22Rv1 (cell line): ENCODE measurements around the gene PACRGL.
"Not testable (repeated sequence)": the region's sequence is repeated elsewhere in the genome, so short reads cannot be mapped to it uniquely, and the experiment has no call there.

Experiments used
- H3K27ac ChIP-seq: fragments of 450-650 bp; 2 replicates; pipeline ENCODE4 v1.5.1; 2017
- ZFX ChIP-seq: fragments of 450-650 bp; IDR thresholded peaks from 2 replicates; pipeline ENCODE4 v1.6.1; 2017; ENCODE audit warnings: antibody characterized with exemption, borderline replicate concordance
- TF ChIP-seq, protein P1 (sequence below): fragments of 450-650 bp; IDR thresholded peaks from 2 replicates; pipeline ENCODE4 v1.5.1; 2017; ENCODE audit warnings: mild to moderate bottlenecking

Gene PACRGL

DNA sequence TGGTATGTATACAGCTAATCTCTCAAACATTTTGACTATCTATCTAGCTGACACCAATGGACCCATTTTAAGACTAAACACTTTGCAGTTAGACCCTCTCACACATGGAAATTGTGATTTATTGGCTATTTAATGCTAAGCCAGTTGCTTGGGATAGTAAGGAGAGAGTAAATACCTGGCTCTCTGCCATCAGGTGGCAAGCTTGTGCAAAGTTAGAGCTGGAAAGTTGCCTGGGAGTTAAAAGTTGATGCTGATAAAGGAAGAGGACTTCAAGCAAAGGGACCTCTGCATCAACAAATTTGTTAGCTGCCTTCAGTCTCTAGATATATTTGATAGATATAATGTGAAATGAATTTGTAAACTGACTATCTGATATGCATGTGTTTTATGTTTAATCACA lies 61.1 kb downstream of the PACRGL start:
- TF ChIP-seq, protein P1, sequence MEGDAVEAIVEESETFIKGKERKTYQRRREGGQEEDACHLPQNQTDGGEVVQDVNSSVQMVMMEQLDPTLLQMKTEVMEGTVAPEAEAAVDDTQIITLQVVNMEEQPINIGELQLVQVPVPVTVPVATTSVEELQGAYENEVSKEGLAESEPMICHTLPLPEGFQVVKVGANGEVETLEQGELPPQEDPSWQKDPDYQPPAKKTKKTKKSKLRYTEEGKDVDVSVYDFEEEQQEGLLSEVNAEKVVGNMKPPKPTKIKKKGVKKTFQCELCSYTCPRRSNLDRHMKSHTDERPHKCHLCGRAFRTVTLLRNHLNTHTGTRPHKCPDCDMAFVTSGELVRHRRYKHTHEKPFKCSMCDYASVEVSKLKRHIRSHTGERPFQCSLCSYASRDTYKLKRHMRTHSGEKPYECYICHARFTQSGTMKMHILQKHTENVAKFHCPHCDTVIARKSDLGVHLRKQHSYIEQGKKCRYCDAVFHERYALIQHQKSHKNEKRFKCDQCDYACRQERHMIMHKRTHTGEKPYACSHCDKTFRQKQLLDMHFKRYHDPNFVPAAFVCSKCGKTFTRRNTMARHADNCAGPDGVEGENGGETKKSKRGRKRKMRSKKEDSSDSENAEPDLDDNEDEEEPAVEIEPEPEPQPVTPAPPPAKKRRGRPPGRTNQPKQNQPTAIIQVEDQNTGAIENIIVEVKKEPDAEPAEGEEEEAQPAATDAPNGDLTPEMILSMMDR, result no peak
- TF ChIP-seq ZFX, result no peak
- no peak overlapping the region for H3K27ac ChIP-seq

DNA sequence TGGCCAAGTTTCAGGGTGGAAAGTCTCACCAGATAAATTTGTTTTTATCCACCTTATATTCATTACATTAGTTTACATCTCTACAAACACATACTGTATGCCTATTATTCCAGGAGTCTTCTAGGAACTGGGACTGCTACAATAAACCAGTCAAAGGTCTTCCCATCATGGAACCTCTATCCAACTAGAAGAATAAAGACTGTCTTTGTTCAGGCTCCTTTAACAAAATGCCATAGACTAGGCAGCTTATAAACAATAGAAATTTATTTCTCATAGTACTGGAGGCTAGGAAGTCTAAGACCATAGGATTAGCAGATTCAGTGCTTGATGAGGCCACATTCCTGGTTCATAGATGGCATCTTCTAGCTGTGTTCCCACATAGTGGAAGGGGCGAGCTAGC lies 61.6 kb downstream of the PACRGL start:
- no peak overlapping the region for H3K27ac ChIP-seq
- TF ChIP-seq, protein P1, result no peak
- TF ChIP-seq ZFX, result no peak

DNA sequence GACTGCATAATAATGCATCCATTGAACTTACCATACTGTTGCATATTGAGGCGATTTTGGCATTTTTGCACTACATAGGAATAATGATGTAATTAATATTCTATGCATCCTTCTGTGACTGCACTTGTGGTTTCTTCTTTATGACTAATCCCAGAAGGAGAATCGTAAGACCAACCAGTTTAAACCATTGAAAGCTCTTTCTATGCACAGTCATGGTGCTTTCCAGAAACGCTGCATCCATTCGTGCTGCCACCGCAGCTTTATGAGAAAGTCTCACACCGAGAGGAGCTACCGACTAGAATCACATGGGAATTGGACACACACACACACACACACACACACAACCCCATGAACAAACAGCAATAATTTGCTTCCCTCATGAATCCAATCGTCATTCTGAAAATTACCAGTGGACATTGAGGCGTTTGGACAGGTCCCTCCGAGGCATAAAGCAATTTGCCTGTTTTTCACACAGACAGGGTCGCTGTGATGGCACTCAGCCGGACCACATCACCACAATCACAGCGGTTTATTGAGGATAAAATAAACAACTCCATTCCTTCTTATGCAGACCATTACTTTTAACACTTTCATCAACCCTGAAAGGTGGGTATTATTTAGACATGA lies 64.2 kb downstream of the PACRGL start:
- TF ChIP-seq, protein P1, result no peak
- TF ChIP-seq ZFX, result no peak
- H3K27ac ChIP-seq, result no peak overlapping the region

DNA sequence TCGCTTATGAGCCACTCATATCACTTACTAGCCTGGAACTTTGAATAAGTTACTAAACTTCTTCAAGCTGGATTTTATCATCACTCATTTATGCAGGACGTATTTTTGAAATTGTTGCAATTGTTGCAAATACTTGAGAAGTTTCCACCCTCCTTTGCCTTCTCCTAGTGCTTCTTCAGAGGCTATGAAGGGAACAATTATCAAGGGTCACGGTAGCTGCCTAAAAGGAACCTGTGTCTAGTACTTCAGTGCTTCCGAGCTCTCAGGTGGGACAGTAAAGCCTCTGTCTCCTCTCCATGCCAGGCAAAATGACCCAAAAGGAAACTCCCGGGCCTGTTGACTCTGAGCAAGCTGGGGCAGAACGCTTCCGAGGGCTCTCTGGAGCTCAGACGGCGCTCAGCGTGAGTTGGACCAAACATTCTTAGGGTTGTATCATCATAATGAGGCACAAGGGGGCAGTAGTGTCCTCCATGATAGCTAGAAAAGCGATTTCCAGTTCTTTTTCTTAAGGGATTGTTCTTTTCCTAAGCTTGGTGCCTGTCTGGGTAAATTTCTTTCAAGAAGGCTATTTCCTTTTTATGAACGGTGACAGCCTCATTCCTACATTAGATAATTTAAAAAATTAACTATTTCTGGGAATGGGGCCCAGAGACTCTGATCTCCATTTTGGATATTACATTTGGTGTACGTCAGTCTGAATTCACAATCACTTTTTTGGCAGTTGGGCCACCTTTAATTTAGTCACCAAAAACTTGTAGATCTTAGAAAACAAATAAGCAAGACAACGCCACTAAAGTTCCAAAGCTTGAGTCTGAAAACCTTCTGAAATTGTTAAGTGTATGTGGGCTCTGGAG lies 73.1 kb downstream of the PACRGL start:
- TF ChIP-seq, protein P1, result peak; percentile 86
- TF ChIP-seq ZFX, result no peak
- no peak overlapping the region for H3K27ac ChIP-seq

DNA sequence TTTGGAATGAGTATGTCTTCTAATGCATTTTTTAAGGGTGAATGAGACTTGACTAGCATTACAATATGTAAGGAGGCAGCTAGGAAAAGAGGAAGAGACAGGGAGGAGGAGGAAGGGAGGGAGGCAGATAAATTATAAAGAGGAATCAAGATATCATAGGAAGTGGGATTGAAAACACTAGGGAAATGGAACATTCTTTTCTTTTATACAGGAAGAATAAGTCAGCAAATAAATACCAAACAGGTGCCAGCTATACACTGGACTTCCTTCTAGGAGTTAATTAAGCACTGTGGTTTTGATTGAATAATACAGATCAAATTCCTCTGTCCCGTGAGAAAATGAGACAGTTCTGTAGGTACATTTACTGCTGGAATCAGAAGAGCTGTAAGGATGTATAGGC lies 78.6 kb downstream of the PACRGL start:
- no peak for TF ChIP-seq ZFX
- TF ChIP-seq, protein P1, result no peak
- H3K27ac ChIP-seq, result no peak overlapping the region

DNA sequence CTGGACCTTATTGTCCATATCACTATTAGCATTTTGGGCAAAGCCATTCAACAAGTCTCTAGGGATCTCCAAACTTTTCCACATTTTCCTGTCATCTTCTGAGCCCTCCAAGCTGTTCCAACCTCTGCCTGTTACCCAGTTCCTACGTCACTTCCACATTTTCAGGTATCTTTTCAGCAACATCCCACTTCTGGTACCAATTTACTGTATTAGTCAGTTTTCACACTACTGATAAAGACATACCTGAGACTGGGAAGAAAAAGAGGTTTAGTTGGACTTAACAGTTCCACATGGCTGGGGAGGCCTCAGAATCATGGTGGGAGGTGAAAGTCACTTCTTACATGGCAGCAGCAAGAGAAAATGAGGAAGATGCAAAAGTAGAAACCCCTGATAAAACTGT lies 82.9 kb downstream of the PACRGL start:
- not testable (repeated sequence) for H3K27ac ChIP-seq

DNA sequence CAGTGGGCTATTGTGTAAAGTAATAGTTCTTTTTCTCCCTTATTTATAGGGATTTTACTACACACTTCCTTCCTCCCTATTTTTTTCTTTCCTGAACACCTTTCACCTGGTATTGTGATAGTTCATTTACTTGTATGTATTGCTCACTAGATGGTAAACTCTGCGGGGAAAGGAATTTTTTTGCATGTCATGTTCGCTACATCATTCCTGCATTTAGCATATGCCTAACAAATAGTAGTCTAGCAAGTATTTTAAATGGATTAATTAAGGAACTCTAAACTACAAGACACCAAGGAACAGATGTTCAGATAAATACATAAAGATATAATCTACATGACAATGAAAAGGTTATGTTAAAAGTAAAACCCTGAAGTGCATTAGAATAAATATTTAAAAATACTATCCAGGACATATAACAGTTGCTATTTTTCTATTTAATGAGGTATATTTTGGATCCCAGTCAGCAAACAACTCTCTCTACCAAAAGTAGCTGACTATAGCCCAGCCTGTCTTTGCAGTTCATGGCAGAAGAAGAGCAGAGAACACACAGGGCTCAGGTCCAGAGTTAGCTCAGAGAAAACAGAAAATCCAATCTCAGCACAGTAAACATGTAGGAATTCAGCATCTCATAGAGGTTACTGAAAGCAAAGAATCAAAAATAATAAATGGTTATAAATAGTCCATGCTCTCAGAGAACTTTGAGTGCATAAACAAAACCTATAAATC lies 87.8 kb downstream of the PACRGL start:
- TF ChIP-seq ZFX, result no peak
- TF ChIP-seq, protein P1, result no peak
- H3K27ac ChIP-seq, result no peak overlapping the region
